ENCODE measurements around the gene ISG15.

ISG15 gene

DNA sequence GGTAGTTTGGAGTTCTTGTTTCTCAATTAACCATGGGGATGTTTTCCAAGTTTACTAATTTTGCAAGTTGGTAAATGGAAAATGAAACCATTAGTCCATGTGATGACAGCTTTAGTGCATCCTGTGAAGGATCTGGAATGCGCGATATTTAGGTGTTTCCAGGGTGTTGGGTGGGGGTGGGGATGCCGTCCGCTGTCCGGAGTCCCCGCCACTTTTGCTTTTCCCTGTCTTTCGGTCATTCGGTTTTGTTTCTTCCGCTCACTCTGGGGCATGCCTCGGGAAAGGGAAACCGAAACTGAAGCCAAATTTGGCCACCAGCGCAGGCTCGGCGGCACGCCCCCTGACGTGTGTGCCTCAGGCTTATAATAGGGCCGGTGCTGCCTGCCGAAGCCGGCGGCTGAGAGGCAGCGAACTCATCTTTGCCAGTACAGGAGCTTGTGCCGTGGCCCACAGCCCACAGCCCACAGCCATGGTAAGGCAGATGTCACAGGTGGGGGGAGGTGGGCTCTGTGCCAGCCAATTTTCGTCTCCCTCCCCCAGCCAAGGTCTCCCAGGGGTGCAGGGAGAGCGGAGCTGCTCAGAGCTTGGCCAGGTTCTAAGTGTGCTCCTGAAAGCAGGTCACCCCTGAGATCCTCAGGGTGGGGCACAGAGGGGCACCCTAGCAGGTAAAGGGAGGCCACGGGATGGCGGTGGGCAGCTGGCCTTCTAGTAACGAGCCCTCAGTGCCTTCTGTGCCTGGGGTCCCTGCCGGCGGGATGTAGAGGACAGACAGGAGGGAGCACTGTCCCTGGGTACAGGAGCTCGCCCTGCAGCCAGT is at the start of gene ISG15:
ISG15 (plus strand) TSS at position 393 of the 817 bp plus-strand sequence; CDS start at position 470, 77 bp downstream.
- DNase-seq = peak in 54 of 56 donors; percentile 29 to 91 (median 69)

DNA sequence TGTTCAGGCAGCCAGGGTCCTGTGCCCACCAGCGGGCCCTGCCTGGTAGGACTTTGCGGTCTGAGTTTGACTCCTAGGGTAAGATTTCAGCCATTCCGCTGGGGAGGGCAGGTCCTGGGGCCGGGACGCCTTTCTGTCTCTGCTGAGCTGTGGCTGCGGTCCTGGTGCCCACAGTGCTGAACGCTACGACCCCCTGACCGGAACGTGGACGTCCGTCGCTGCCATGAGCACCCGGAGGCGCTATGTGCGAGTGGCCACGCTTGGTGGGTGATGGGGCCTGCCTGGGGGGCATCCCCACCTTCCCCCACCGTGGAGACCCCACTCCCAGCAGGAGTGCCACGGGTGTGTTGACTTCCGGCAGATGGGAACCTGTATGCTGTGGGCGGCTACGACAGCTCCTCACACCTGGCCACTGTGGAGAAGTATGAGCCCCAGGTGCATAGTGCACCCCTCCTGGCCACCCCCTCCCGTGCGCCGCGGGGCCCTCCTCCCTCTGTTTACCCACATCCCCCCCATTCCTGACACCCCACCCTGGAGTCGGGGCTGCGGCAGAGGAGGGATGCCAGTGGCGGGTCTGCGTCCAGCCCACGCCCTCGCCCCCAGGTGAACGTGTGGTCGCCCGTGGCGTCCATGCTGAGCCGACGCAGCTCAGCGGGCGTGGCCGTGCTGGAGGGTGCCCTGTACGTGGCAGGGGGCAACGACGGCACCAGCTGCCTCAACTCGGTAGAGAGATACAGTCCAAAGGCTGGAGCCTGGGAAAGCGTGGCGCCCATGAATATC is 49.4 kb upstream of the ISG15 start:
- DNase-seq = no peak

DNA sequence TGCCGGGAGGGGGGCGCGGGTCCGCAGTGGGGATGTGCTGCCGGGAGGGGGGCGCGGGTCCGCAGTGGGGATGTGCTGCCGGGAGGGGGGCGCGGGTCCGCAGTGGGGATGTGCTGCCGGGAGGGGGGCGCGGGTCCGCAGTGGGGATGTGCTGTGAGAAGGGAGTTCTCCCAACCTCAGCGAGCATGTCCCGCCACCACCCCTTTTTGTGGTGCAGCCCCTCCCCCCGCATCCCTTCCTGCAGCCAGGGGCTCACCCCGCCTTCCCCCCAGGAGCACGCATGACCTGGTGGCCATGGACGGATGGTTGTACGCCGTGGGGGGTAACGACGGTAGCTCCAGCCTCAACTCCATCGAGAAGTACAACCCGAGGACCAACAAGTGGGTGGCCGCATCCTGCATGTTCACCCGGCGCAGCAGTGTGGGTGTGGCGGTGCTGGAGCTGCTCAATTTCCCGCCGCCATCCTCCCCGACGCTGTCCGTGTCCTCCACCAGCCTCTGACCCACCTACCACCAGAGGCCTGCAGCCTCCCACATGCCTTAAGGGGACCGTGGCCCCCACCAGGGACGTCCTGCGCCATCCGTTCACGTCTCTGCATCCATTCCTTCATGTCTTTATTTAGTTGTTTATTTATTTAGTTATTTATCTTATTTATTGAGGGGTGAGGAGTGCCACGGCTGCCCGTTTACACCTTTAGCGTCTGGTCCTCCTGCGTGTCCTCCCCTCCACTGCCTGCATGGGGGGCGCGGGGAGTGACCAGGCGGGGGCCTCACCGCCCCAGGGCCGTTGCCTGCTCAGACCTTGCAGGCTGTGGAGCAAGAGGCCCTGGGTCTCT is 48.4 kb upstream of the ISG15 start:
- no peak for DNase-seq

DNA sequence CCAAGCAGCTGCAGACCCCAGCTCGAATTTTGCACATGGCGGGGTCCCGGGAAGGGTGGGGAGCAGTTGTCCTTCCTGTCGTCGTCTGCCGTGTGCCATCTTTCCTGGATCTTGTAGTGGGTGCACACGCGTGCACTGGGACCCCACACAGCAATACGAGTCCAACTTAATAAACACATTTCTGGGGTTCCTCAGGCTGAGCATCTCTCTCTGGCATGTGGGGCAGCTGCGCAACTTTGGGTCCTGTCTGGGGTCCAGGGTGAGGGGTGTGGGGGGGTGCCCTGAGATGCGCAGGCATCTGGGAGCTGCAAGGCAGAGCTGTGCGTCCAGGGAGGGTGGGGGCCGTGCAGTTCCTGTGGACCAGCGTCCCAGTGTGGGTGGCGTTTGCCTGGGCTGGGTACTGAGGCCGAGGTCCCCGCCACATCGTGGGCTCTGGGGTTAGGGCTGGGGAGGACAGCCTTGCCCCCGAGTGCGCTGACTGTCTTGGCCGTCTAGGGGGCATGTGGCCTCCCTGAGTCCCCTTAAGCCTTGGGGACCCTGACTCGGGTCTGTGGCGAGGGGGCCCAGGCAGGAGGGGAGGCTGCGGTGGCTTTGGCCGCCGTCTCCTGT is 47.7 kb upstream of the ISG15 start:
- DNase-seq = no peak

DNA sequence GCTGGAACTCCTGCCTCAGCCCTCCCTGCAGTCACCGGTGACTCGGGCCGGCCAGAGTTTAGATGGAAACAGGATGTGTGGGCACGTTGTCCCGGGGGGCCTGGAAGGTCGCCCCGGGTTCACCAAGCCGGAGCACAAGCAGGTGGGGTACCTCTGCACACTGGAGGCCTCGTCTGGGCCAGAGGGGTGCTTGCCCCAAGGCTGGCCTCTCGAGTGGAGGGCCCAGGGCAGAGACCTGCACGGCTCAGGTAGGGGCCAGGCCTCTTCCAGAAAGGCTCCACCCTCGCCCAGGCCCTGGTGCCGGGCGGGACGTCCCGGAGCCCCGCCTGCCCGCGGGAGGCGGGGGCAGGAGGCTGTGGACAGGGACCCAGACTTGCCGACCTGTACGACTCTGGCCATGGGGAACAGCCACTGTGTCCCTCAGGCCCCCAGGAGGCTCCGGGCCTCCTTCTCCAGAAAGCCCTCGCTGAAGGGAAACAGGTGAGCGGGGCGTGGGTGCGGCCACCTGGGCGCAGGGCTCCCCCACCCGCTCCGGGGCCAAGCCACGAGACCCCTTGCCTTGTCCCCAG is 47.1 kb upstream of the ISG15 start, which contains the start of gene PLEKHN1:
PLEKHN1 (plus strand) TSS at position 348 of the 569 bp plus-strand sequence; CDS start at position 398, 50 bp downstream.
- DNase-seq = no peak

DNA sequence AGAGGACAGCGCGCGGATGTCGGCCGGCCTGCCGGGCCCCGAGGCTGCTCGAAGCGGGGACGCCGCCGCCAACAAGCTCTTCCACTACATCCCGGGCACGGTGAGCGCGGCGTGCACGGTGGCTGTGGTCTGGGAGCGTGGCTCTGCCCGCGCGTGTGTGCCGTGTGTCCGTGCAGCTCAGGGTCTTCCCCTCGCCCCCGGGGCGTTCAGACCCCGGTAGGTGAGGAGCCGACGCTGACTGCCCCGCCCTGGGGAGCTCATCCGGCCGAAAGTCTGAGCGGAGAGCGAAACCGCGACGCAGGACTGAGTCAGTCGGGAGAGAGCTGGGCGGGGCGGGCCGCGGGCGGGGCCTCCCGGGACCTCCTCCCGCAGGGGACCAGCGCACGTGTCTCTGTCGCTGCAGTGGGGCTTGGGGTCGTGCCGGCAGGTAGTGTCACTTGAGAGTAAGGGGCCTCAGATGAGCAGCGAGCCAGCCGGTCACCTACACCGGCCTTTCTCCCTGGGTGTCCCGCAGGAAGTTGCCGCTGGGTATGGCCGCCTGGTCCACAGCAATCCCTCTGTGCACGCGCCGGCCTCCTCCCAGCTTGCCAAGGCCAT is 46.5 kb upstream of the ISG15 start:
- peak in 1 of 56 donors; percentile 17 for DNase-seq

DNA sequence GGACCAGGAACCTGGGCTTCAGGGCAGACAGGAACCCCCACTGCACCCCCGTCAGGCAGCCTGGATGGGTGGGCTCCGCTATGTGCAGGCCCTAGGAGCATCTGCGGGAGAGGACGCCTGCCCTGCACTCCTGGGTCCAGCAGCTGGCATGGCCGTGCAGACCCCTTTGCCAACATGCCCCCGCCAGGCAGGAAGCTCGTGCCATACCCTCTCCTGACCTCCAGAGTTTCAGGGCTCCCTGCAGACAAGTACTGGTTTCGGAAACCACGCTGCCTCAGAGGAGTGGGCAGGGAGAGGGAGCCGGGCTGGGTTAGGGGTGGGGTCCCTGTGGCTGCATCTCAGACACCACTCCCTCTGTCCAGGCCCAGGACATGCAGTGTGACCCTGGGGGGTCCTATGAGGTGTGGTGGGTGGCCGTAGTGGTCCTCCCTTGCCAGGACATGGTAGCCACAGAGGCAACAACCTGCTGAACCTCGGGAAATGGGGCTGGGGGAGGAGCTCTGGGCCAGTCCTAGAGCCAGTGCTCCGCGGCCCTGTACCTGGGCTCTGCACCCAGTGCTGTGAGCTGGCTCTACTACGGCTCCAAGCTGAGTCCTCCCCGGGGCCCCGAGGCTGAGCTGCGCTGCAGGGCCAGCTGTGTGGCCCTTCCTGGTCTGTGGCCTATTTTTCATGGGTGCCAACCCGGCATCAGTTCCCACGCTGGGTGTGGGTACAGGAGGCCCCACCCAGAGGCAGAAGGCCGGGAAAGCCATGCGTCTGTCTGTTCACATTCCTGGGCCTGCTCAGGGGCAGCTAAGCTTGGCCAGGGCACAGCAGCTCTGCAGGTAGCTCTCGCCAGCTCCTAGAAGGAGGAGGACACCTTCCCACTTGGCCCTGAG is 45.6 kb upstream of the ISG15 start:
- DNase-seq = no peak

DNA sequence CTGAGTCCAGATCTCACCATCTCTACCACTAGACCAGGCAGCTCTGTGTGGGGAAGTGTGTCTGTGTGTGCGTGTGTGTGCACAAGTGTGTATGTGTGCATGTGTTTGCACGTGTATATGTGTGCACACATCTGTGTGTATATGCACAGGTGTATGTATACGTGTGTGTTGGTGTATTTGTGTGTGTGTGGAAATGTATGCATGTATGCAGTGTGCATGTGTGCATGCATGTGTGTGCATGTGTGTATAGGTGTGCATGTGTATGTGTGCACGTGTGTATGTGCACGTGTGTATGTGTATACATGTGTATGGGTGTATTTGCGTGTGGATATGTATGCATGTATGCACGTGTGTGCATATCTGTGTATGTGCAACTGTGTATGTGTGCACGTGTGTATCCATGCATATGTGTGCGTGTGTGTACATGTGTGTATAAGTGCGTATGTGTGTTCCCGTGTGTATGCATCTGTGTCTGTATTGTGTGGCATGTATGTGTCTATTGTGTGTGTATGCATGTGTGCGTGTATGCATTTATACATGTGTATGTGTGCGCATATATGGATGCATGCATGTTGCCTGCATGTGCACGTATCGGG is 43.9 kb upstream of the ISG15 start:
- no peak for DNase-seq

DNA sequence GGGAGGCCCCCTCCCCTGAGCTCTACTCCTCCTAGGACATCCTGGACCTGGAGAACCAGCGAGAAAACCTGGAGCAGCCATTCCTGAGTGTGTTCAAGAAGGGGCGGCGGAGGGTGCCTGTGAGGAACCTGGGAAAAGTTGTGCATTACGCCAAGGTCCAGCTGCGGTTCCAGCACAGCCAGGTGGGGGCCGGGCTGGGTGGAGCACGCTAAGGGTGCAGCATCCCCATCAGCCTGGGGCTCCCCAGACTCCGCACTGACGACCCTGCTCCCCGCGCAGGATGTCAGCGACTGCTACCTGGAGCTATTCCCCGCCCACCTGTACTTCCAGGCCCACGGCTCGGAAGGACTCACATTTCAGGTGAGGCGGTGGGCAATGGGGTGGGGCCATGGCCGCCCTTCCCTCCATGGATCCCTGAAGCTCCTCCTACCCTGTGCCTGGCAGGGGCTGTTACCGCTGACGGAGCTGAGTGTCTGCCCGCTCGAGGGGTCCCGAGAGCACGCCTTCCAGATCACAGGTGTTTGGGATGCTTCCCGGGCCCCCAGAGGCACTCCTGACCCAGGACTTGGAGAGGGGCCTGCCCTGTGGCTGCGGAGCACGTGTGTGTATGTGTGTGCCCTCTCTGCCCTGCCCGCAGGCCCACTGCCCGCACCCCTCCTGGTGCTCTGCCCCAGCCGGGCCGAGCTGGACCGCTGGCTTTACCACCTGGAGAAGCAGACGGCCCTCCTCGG is 42.9 kb upstream of the ISG15 start:
- no peak for DNase-seq

DNA sequence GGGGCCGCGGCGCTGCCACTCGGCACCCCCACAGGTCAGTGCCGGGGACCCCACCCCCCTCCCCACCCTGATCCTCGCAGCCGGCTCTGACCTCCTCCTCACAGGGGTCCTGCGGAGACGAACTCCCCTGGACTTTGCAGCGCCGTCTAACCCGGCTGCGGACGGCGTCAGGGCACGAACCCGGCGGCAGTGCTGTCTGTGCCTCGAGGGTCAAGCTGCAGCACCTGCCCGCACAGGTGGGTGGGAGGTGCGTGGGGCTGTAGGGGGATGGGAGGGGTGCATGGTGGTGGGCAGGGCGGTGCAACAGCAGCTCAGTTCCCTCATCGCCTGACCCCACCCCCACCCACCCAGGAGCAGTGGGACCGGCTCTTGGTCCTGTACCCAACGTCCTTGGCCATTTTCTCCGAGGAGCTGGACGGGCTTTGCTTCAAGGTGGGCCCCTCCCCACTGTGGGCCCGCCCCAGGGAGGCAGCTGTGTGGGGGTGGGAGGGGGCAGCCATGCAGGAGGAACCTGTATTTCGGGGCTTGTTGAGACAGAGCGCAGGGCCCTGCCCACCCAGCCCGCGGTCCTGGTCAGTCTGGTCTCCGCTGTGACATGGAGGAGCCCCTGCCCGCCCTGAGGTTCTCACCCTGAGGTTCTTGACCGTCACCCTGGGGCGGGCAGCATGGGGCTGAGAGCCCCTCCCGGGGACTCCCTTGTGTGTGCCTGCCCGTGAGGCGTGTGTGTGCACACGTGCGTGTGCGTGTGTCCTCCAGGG is 42.1 kb upstream of the ISG15 start:
- DNase-seq = no peak

DNA sequence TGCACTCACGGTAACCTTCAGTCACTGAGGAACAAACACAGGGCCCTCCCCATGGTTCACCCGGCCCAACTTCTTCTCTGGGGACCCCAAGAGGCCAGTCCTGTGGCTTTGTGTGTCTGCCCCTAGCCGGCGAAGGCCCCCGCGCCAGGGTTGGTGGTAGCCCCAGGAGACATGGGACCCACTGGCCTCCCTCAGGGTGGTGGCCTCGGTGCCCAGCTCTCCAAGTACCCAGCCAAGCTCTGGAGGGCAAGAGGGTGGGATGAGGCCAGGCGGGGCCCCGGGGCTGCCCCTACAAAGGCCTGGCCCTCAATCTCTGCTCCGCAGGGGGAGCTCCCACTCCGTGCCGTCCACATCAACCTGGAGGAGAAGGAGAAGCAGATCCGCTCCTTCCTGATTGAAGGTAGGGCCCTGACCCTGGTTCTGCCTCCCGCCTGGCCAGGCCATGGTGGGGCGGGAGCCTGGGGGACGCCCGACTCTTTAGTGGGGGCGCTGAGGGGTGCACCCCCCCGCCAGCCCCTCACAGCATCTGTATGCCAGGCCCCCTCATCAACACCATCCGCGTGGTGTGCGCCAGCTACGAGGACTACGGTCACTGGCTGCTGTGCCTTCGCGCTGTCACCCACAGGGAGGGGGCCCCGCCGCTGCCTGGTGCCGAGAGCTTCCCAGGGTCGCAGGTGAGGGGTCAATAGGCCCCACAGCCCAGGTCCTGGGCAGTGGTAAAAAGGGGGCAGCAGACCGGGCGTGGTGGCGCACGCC is 41.4 kb upstream of the ISG15 start:
- DNase-seq = no peak

DNA sequence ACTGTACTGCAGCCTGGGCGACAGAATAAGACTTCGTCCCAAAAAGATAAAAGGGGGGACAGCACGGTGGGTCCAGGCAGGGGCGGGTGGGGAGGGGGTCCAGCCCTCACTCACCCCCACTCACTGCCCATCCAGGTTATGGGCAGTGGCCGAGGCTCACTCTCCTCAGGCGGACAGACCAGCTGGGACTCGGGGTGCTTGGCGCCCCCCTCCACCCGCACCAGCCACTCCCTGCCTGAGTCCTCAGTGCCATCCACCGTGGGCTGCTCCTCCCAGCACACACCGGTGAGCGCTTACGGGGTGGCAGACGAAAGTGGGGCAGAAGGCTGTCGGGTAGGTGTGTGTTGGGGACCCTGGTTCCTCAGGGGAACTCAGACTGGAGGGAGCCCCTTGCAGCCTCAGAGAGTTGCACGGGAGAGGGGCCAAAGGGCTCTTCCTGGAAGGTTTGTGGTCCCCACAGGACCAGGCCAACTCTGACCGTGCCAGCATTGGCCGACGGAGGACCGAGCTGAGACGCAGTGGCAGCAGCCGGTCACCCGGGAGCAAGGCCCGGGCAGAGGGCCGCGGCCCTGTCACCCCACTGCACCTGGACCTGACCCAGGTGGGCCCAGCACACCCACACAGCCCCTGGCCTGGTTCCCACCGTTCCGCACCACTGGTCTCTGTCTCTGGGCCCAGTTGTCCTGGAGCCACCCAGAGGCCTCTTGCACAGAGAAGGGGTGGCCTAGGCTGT is 40.4 kb upstream of the ISG15 start:
- no peak for DNase-seq

DNA sequence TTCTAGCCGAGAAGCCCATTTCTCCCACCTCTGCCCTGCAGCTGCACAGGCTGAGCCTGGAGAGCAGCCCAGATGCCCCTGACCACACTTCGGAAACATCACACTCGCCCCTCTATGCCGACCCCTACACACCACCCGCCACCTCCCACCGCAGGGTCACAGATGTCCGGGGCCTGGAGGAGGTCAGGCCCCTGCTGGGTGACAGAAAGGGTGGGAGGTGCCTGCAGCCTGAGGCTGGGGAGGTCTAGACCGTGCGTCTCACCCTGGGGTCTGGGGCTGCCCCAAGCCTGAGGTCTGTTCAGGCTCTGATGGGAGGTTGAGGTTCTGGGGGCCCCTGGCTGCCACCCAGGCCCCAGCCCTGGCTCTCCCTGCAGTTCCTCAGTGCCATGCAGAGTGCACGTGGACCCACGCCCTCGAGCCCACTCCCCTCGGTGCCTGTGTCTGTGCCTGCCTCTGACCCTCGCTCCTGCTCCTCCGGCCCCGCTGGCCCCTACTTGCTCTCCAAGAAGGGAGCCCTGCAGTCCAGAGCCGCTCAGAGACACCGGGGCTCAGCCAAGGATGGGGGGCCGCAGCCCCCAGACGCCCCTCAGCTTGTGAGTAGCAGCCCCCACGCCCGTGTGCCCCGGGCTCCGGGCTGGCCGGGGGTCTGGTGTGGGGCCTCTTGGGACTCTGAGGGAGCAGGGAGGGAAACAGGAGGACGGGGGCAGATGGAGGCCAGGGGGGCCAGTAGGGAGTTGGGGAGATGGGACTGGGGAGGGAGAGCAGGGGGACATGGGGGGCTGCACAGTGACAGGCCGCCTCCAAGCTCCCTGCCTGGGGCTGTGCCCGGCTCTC is 39.6 kb upstream of the ISG15 start:
- DNase-seq = no peak

DNA sequence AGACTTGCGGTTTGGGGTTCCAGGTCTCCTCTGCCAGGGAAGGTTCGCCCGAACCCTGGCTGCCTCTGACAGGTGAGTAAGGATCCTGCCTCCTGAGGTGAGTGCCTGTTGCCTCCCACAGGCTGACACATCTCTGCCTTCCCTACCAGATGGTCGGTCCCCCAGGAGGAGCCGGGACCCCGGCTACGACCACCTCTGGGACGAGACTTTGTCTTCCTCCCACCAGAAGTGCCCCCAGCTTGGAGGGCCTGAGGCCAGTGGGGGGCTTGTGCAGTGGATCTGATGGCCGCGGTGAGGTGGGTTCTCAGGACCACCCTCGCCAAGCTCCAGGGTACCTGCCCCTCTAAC is 39.0 kb upstream of the ISG15 start:
- no peak for DNase-seq

All from amygdala (tissue), 56 donors.